ENCODE data around the gene EFCAB8.
"Not testable (repeated sequence)": the region's sequence is repeated elsewhere in the genome, so short reads cannot be mapped to it uniquely, and the experiment has no call there.

Gene EFCAB8

DNA sequence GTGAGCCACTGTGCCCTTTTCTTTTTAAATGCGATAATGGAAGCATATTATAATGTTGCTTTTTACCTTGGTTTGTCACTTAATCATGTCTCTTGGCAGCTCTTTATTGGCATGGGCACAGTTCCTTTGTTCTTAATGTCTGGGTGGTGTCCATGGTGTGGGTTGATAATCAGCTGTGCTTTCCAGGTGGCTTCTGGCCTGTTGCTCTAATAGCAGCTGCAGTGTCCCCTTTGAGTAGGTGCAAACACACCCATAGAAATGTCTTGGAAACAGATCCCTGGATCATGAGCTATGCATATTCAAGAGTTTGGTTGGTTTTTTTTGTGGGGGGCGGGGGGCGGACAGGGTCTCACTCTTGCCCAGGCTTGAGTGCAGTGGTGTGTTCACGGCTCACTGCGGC is 29.9 kb downstream of the EFCAB8 start:
- FAIRE-seq = no peak

DNA sequence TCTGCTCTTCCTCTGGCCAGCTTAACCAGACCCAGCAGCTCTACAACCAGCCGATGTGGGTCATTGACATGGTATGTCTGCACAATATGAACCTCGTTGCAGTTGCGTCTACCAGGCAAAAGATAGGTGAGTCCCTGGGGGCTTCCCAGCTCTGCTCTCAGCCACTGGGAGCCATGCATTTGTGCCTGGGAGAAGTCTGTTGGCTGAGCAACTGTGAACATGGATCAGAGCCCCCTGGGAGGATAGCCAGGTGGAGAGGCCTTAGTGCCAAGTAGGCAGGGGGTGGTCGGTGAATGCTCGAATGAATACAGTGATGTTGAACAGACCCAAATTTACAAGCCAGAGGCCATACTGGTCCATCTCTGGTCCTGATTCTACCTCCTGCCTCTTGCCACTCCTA is 30.6 kb downstream of the EFCAB8 start:
- FAIRE-seq = no peak

DNA sequence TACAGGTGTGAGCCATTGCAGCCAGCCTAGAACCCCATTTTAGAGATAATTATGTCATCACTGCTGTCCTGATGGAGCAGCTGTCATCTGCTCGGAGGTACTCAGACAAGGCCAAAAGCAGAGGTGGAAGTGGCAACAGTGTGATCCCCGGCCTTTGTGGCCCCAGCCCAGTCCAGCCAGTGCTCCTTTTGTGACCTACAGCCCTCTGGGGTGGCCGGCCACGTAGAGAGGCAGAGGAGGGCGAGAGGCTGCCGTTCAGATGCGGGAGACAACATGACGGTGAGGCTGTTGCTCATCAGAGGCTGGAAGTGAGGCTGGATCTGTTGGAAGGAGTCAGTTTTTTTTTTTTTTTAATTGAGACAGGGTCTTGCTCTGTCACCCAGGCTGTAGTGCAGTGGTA is 32.8 kb downstream of the EFCAB8 start:
- FAIRE-seq = no peak

DNA sequence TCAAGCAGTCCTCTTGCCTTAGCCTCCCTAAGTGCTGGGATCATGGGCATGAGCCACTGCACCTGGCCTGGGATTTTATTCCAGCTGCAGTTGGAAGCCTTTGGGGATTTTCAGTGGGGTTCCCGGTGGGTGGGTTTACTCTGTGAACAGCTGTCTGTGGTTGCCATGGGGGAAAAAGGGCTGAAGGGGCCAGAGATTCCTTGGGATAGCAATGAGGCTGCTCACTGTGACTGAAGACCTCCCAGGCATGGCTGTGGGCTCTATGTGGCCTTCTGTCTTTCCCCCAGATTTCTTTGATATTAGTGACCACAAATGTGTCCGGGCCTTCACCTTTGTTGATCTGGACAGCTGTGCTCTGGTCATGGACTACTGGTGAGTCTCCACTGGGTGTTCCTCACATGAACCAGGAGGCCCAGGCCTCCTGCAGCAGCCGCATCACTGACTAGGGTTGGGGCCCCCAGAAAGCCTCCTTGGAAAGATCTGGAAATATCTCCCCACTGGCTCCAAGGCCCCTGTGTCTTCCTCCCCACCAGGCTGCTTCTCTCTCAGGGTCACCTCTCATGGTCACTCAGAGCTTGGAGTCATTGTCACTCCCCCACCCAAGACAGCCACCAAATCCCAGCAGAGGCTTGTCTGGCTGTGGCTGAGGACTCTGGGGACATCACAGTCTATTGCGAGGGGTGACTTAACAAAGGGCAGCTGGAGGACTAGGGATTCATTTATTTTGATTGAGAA is 33.4 kb downstream of the EFCAB8 start:
- FAIRE-seq = no peak

DNA sequence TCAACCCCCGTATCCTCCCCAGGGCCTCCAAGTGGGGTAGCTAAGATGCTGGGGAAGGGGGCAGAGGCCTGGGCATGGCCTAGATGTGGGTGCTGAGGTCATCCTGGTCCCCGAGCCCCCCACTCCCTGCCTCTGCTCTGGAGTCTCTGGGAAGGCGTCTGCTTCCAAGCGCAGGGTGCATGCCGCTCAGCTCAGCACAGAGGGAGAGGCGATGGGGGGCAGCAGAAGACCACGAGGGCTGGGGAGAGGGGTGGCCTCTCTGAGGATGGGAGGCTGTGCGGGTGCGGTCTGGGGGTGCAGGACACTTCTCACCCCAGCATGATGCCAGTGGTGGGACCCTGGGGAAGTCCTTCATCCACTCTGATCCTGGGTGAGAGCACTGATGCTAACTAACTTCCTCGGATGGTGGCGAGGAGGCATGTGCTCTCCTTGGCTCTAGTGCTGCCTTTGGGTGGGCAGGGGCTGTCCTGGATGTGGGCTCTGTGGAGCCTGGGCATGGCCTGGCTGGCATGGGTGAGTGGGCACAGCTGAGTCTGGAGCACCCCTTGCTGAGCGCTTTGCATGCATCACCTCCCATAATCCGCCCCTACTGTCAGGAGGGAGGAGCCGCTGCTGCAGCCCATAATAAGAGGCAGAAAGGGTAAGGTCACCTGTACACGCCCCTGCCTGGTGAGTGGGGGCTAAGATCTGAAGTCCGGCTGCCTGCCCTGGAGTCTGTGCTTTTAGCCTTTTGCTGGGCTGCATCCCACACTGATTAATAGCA is 34.7 kb downstream of the EFCAB8 start:
- FAIRE-seq = no peak

DNA sequence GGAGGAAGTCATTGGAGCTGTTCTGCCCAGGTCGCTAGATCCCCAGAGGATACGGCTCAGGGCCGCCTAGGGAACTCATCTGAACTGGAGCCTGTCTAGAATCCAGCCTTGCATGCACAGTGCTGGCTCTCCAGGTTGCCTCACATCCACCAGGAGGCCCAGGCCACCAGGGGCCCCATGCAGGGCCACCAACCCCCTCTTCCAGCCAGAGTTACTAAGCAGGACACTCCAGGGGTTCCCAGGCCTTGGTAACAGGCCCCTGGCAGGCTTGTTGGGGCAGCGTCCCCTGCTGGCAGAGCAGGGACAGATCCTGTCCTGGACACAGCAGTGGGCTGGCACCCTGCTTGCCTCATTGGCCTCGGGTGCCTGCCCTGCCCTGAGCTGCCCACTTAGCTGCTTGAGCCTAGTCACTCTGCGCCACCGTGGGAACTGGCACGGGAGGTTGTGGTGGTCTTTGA is 35.3 kb downstream of the EFCAB8 start:
- FAIRE-seq = no peak

DNA sequence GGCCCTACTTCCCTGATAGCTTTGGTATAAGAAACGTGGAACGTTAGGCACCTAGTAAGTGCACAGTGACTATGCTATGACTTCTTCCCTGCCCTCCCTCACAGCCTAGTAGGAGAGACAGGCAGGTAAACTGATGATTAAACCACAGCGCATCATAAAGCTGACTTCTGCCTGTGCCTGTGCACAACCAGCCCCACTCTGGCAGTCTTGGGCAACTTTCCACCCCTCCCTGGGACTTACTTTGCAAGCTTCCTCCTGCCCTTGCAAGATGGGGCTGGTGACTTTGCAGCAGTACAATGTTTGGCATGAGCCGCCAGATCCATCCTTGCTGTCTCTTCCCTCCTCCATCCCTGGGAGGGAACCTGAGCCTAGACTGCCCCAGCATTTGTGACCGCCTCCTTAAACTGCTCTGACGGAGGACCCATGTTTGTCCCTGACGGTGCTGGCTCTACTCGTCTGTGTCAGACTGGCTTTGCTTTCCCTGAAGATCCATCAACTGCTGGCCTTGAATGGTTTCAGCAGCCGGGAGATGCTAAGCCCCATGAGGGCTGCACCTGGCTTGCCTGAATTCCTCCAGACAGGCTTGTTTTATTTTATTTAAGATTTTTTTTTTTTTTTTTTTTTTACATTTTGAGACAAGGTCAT is 36.1 kb downstream of the EFCAB8 start:
- FAIRE-seq = no peak

DNA sequence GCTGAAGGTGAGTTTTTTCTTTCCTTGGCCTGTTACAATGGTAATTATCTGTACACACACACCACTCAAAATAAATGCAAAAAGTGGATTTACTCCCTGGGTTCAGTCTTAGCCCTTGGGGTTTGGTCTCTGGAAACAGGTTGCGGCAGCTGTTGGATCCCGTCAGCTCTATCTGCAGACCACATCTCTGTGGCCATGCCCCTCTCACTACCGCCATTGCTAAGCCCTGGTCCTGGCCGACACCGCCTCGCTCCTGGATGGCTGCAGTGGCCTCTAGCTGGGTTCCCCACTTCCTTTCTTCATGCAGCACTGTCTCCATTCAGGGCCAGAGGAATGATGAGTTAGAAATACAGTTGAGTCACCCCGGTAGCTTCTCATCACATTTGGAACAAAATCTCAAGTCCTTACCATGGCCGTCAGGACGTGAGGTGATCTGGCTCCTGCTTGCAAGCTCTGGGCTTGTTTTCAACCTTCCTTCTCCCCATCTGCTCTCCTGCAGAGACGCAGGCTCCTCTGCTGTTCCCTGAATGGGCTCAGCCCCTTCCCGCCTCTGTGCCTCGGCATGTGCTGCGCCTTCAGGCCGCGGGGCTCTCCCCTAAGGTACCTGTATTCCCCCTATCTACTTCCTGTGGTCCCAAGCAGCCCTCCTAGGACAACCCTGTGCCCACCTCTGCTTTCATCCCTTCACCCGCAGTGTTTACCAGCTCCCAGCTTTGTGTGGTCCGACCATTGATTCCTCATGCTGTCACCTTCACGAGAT is 38.0 kb downstream of the EFCAB8 start:
- FAIRE-seq = no peak

DNA sequence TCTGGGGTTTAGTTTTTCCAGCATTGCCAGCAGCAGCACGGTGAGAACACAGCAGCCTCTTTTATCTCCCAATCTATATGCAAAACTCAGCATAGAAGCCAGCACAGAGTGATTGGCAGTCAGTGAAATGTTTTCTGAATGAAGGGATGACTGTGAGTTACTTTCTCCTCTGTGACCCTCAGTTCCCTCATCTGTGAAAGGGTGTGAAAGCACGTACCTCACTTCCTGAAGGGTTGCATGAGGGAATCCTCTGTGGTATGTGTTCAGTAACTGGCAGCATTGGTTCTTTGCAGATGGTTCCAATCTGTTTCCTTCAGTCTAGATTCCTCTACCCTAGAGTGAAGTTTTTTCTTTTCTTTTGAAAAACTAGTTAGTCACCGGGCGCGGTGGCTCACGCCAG is 40.0 kb downstream of the EFCAB8 start:
- FAIRE-seq = no peak

DNA sequence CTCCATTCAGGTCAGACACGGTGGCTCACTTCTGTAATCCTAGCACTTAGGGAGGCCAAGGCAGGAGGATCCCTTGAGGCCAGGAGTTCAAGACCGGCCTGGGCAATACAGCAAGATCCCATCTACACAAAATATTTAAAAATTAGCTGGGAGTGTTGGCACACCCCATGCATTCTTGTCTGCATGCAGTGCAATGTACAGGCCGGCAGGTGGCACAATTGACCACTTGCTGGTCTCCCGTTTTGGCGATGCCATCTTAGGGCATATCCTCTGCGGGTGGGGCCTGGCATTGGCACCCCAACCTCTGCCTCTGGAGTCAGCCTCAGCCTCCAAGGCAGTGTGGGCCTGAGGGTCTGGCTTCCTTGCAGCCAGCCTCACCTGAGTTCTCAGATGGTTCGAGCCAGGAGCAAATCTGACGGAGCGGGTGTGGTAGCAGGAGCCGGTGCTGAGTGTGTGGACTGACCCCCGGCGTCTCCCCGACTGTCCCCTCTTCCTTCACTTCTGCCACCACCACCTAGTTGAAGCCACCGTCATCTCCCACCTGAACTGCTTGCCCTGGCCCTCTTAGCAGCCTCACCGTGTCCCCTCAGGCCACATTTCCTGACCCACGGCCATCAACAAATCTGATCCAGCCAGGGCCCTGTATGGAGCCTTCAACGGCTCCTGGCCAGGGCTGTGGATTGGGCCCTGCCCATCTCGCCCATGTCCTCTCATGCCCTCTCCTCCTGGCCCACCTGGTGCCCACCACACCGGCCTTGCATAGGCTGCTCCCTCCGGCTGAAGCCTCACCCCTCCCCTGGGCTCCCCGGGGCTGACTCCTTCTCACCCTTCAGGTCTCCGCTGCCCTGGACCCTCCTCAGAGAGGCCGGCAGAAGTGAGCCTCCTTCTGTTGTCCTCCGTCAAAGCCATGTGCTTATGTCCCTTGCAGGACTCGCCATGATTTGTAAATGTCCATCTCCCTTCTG is 44.0 kb downstream of the EFCAB8 start:
- no peak for FAIRE-seq

DNA sequence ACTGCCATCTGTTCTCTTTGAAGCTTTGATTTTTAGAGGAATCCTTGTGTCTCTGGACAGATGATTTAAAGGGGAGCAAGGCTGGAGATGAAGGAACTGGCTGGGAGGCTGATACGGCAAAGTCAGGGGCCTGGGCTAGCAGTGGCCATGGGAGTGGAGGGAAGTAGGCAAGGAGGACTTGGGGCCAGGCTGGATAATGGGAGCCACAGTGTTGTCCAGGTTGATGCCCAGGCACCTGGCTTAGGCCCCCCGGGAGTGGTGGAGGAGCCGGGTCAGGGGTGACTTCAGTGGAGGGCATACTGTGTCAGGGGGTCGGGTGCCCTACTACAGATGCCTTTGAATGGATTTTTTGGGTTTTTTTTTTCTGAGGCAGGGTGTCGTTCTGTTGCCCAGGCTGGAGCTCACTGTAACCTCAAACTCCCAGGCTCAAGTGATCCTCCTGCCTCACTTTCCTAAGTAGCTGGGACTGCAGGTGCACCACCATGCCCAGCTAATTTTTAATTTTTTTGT is 45.0 kb downstream of the EFCAB8 start:
- no peak for FAIRE-seq

DNA sequence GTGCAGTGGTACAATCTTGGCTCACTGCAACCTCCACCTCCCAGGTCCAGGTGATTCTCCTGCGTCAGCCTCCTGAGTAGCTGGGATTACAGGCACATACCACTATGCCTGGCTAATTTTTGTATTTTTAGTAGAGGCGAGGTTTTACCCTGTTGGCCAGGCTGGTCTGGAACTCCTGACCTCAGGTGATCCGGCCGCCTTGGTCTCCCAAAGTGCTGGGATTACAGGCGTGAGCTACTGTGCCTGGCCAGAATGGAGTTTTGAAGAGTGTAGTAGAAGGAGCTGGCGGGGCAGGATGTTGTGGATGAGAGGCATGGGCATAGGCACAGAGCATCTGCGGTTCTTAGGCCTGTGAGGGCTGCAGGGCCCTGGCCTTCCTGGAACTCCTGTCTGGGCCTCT is 46.0 kb downstream of the EFCAB8 start:
- not testable (repeated sequence) for FAIRE-seq

DNA sequence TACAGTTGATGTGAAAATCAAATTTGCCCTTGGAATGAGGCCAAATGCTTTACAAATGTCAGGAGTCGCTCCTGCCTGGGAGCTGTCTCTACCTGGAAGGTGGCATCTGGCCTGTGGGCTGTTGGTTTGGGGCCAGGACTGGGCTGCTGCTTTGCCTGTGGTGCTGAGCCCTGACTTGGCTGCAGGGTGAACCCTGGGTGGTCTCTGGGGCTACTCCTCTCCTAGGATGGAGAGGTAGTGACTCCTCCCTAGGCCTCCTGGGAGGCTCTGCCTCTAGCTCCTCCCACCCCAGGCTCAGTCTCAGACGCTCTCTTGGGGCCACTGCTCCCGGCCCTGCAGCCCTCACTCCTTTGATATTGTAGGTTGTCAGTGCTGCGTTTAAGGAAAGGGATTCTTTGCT is 47.5 kb downstream of the EFCAB8 start:
- FAIRE-seq = no peak

DNA sequence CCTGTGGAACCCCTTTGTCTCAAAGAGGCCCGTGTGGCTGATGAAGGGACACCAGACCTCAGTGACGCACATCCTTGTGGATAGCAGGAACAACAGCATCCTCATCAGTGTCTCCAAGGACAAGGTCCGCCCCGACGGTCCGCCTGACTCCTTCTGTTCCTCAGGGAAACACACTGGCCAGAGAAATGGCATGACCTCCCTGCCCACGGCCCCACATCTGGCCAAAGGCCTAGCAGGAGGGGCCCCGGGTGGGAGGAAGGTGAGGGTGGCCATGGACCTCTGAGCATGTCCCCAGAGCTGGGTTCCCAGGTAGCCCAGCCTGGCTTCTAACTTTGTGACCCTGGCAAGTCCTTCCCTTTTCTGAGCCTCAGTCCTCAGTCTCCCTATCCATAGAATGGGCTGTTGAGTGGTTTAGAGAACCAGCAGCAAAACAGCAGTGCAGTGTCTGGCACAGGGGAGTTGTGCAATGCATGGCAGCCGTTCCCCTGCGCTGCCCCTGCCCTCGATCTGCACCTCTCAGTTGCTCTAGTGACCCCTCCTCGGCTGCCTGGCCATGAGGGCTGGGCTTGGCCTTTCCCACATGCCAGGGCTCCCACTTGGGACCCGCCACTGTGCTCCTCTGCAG is 48.3 kb downstream of the EFCAB8 start:
- no peak for FAIRE-seq

DNA sequence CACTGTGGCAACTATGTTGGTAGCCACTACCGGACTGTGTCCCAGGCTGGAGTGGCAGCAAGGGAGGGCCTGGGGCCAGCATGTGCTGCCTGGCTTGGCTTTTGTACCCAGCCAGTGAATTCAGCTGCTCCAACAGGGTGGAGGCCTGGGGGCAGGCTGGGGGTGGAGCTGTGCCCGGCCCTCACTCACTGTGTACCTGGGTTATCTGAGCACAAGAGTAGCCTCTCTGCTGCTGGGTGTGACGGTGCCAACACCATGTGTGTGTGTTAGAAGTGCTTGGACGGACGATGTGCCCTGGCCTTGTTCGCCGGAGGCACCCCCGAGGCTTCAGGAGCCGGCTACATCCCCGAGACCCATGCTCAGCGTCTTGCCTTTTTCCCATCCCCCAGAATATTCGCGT is 49.2 kb downstream of the EFCAB8 start:
- FAIRE-seq = no peak

DNA sequence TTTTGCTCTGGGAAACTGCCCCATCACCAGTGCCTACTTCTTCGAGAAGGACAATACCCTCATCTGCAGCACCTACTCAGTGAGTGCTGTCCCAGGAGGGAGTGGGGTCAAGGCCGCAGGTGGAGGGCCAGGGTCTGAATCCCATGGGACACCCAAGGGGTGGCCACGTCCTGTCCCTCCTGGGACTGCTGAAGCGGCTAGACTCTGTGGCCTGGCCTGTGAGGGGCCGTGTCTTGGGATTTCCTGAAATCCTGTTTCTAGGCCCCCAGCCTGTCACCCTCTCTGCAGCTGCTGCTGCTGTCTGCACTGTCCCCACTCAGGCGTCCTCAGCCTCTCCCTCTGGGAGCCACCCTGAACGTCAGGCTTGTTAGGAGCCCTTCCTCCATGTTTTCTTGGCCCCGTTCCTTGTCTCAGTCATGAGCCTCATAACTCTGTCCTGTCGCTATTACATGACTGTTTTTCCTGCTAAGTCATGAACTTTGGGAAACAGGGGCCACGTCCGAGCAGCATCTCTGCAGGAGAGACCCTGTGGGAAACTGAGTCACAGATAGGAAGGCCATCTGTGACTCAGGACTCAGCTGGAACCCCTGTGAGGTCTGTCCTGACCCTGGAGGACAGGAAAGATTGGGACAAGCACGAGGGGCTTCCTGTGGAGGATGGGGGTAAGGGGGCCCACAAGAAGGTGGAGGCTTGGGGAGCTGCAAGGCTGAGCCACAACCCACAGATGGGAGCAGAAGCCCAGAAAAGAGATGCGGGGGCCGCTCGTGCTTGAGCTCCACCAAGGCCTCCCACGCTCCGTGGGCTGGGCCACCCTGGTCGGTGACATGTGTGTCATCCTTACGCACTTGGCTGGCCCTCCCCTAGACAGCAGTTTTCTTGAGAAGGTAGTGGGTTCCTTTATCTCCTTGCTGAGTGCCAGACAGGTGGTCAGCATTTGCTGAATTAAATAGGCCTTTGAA is 49.9 kb downstream of the EFCAB8 start:
- FAIRE-seq = no peak

DNA sequence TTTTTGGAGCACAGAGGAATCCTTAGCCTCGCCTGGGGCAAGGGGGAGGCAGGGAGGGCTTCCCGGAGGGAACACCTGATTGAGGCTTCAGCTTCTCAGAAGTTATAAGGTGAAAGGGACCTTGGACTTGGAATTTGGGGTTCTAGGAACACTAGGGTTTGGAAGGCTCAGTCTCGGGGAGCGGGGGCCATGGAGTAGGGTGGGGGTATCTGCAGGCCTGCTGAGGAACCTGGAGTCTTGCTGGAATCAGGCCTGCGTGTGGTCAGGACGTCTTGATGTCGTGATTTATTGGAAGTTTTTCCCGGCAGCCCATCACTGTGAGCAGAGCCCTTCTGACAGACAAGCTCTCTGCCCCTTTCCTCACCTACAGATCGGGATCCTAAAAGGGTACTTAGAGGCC is 50.7 kb downstream of the EFCAB8 start:
- FAIRE-seq = no peak

DNA sequence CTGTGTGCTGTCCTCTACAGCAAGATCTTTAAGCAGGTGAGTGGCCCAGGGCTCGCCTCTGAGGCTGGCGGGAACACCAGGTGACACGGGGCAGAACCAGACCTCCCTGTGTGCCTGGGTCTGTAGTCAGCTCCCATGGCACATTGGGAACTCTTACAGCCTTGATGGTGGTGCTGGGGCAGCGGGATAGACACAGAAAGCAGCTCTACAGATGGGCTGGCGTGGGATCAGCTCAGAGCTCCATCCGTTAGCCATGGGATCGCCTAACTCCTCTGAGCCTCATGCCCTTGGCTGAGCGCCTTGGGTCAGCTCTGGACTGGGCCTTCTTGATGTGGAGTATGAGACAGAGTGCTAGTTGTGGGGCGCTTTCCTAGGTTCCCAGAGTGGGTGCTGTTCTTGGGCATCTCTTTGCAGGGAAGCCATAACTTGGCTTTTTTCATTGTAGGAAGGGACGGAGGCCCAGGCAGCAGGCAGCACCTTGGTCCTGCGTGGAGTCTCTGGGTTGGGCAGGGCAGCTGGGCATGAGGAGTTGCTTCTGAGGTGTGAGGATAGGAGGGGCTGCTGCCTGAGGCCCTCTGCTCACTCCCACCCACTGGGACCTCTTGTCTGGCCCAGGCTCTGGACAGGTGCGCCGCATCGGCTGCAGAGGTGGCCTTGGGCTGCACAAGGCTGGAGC is 51.3 kb downstream of the EFCAB8 start:
- no peak for FAIRE-seq

DNA sequence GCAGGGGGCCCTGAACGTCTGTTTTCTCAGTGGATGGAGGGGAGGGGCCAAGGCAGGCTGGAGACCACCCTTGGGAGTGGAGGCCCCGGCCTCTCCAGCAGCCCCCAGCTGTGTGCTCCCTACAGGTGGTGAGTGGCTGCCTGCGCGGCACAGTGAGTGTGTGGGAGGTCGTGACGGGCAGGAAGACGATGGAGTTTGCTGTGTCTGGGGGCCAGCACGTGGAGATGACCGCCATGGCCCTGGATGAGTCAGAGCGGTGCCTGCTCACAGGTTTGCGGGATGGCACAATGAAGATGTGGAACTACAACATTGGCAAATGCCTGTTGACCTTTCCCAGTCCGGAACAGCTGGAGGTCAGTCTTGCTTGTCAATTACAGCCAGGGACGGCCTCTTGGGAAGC is 52.6 kb downstream of the EFCAB8 start:
- no peak for FAIRE-seq

DNA sequence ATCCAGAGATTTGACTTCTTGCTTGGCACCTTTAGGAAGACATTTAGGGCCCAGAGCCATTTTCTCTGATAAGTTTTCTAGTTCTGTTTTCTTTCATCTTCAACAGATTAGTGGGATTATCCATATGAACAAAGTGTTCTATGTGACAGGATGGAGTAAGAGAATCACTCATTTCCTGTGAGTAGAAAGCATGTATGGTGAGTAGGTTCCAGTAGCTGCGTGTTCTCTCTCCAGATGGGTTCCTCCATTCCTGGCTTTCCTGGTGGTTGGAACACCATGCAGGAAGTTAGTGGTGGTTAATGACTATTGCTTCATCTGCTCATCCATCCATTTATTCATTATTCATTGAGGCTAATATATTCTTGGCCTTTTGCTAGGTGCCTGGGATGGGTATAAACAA is 54.0 kb downstream of the EFCAB8 start:
- FAIRE-seq = no peak
